OCI-LY1 (cell line): ENCODE measurements around the gene LIN9.

Experiments
- CTCF ChIP-seq: fragments of 200-600 bp; sonication (generic), shearing (Covaris generic); IDR thresholded peaks from 2 replicates; pipeline ENCODE4 v1.5.1; 2017; ENCODE audit warnings: mild to moderate bottlenecking, antibody characterized with exemption, low read length, moderate library complexity, mixed read lengths
- EZH2 ChIP-seq: fragments of 200-600 bp; sonication (generic), shearing (Covaris generic); IDR thresholded peaks from 2 replicates; pipeline ENCODE4 v1.8.0; 2017; ENCODE audit warnings: borderline replicate concordance, mixed run types, mild to moderate bottlenecking, antibody characterized with exemption, low read length, moderate library complexity, mixed read lengths

DNA sequence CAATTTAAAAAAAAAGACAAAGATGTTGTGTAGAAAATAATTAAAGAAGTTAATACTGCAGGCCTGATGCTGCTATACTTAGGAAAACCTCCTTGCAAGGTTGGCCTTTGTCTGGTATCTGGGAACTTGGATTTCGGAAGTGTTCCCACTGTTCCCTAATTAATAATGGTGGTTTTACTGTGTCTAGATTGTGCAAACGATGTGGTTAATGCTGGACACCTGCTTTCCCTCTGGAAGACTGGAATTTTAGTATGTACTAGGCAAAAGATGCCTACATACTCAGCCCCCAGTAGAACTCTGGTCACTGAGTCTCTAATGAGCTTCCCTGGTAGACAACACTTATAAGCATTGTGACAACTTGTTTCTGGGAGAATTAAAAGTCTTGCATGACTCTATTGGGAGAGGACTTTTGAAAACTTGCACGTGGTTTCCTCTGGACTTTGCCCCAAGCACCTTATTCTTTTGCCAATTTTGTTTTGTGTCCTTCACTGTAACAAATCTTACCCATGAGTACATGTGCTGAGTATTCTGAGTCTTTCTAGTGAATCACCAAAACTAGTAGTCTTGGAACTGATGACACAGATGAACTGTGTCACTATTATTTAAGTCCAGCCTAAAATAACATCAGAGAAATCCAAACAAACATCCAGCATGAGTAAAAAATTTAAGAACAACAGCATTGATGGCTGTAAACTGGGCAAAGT lies 40.4 kb downstream of the LIN9 start:
- TF ChIP-seq CTCF (no peak), EZH2 (no peak)
